Osteocyte (in vitro differentiated cells): ENCODE measurements around the gene UBA3. TPM values are rescaled to one million over a fixed set of nuclear protein-coding genes. Genes with fewer than 3 reads are reported as not detected.

ENCODE experiments used
- DNase-seq: peaks from one replicate; pipeline ENCODE4 v3.0.0; 2021; ENCODE audit warnings: mixed read lengths; ENCODE audit not compliant: unreplicated experiment; ENCODE audit errors: extremely low spot score
- H3K27ac Mint-ChIP-seq: one replicate; pipeline ENCODE4 v1.8.0; 2021; ENCODE audit warnings: mild to moderate bottlenecking, mixed read lengths; ENCODE audit not compliant: unreplicated experiment
- H3K27me3 Mint-ChIP-seq: one replicate; pipeline ENCODE4 v1.8.0; 2021; ENCODE audit warnings: mixed read lengths; ENCODE audit not compliant: unreplicated experiment
- H3K36me3 Mint-ChIP-seq: one replicate; pipeline ENCODE4 v1.8.0; 2021; ENCODE audit warnings: mixed read lengths; ENCODE audit not compliant: unreplicated experiment
- H3K4me1 Mint-ChIP-seq: one replicate; pipeline ENCODE4 v1.8.0; 2021; ENCODE audit warnings: mixed read lengths; ENCODE audit not compliant: unreplicated experiment
- H3K4me3 Mint-ChIP-seq: one replicate; pipeline ENCODE4 v1.8.0; 2021; ENCODE audit warnings: mild to moderate bottlenecking, moderate library complexity, mixed read lengths; ENCODE audit not compliant: unreplicated experiment
- H3K9me3 Mint-ChIP-seq: one replicate; pipeline ENCODE4 v1.8.0; 2021; ENCODE audit warnings: mixed read lengths; ENCODE audit not compliant: unreplicated experiment
- microRNA-seq: library from miRNA; unstranded; fragments of <30 nt; microRNA quantifications from one replicate; pipeline ENCODE4 v1.1.0, GENCODE V29; 2020; ENCODE audit not compliant: unreplicated experiment
- total RNA-seq: library from RNA; stranded (reverse); gene quantifications from 2 replicates; pipeline ENCODE4 v1.2.1, GENCODE V29; 2021
- TF ChIP-seq, protein P1 (sequence below): fragments of 200-600 bp; sonication (generic); IDR thresholded peaks from 2 replicates; pipeline ENCODE4 v1.5.0; 2021; ENCODE audit warnings: antibody characterized with exemption, mild to moderate bottlenecking, moderate library complexity

UBA3 gene
- total RNA-seq, 1 donor from 2014 or later = 75.0 TPM

DNA sequence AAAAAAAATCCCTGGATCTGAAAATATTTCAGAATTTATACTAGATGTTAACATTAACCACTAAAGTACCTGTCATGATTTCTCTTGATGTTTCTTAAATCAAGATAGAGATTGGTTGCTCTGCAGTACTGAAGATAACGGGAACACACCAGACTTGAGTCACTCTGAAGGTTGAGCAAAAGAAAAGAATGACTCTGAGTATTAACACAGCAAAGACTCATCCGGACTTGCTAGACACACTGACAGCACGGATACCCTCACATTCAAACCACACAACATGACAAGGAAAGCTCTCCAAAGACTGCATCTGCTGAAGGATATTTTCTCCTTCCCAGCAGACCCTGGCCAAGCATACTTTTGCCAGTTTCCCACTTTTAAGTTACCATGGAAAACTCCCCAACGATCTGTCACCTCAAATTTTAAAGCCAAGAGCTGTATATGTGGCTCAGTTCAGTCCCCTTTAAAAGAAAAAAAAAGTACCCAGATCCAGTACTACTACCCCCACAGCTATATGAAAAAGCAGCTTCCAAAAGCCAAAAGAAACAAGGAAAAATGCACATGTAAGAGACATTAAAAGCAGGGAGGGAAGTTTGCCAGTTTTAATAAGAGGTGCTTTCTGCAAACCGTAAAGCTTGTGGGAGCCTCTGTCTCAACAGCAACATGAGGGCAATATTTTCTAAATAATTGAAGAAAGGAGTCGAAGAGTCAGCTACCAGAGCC, 74.9 kb downstream of the UBA3 start:
- DNase-seq = no peak
- Mint-ChIP-seq H3K4me1 (peaks cover 9% of the 10 kb centered on the region), H3K27me3 (no peaks in the 10 kb centered on the region), H3K4me3 (no peak overlapping the region), H3K9me3 (no peaks in the 10 kb centered on the region), H3K36me3 (peaks cover 47% of the 10 kb centered on the region), H3K27ac (no peak overlapping the region)
- TF ChIP-seq, protein P1, sequence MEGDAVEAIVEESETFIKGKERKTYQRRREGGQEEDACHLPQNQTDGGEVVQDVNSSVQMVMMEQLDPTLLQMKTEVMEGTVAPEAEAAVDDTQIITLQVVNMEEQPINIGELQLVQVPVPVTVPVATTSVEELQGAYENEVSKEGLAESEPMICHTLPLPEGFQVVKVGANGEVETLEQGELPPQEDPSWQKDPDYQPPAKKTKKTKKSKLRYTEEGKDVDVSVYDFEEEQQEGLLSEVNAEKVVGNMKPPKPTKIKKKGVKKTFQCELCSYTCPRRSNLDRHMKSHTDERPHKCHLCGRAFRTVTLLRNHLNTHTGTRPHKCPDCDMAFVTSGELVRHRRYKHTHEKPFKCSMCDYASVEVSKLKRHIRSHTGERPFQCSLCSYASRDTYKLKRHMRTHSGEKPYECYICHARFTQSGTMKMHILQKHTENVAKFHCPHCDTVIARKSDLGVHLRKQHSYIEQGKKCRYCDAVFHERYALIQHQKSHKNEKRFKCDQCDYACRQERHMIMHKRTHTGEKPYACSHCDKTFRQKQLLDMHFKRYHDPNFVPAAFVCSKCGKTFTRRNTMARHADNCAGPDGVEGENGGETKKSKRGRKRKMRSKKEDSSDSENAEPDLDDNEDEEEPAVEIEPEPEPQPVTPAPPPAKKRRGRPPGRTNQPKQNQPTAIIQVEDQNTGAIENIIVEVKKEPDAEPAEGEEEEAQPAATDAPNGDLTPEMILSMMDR = no peak

Small RNA genes lying within 50 kb of the gene (microRNA-seq; reads per million reads assigned to microRNA genes)
- gene MIR3136 = not detected

Other genes with a start within 250 kb of the UBA3 start
- not detected in 2 replicates for gene TAFA4, start 147.8 kb downstream of the UBA3 start, total RNA-seq
- 26.6 and 27.6 TPM in 2 replicates for gene EOGT, start 66.7 kb downstream of the UBA3 start, total RNA-seq
- gene TMF1, start 28.0 kb downstream of the UBA3 start, total RNA-seq = 42.0 and 44.4 TPM in 2 replicates
- 116 and 121 TPM in 2 replicates for gene ARL6IP5, start 4.6 kb upstream of the UBA3 start, total RNA-seq
- not detected in 2 replicates for gene LMOD3, start 42.2 kb upstream of the UBA3 start, total RNA-seq